Subcutaneous preadipocyte (primary cell): ENCODE results near the gene UGT2A1. TPM values are rescaled to one million over a fixed set of nuclear protein-coding genes. Genes with fewer than 3 reads are reported as not detected.

Experiments
- small RNA-seq: library from RNA; depleted of rRNA; stranded (forward); fragments of <200 nt; gene quantifications from one replicate; pipeline ENCODE3, GENCODE V24; 2012
- total RNA-seq: library from RNA; depleted of rRNA; stranded (reverse); fragments of >200 nt; gene quantifications from 2 replicates; pipeline ENCODE4 v1.2.3, GENCODE V29; 2012

The UGT2A1 gene
- total RNA-seq: not detected in 2 replicates

GRCh38 chr4:69653147-69653546 lies at the start of gene UGT2A1:
Gene UGT2A1, minus strand, starts transcription at chr4:69653247. Its CDS starts 5,603 bp downstream, at chr4:69647644.

GRCh38 chr4:69639542-69639941 lies 13.5 kb downstream of the UGT2A1 start, which contains the start of gene UGT2A2:
Gene UGT2A2, minus strand, starts transcription at chr4:69639642. Its CDS starts 2 bp downstream, at chr4:69639640.

Small RNA genes within 50 kb of the gene (small RNA-seq; reads per million reads assigned to genes)
- gene UGT2A2: not detected

Other genes with a start within 250 kb of the UGT2A1 start
- not detected in 2 replicates for gene UGT2B4, start 157.3 kb downstream of the UGT2A1 start, total RNA-seq
- gene UGT2A2, start 13.6 kb downstream of the UGT2A1 start, total RNA-seq: not detected in 2 replicates
- gene SULT1B1, start 107.4 kb upstream of the UGT2A1 start, total RNA-seq: 3.3 and 10.6 TPM in 2 replicates
- 0.37 and 0.39 TPM in 2 replicates for gene SULT1E1, start 206.9 kb upstream of the UGT2A1 start, total RNA-seq